Activated naive CD8-positive, alpha-beta T cell treated with anti-CD3 and anti-CD28 coated beads, Interleukin-2, amount 10 ng/mL, durations not matched to agents 7 days and 5 days (primary cell): ENCODE results near the gene PRR12. TPM values are rescaled to one million over a fixed set of nuclear protein-coding genes. Genes with fewer than 3 reads are reported as not detected.

Experiments
- ATAC-seq: fragments of 150-1000 bp; cut with Tn5 transposase; one replicate; pipeline ENCODE4 v1.10.0; 2021; ENCODE audit warnings: low read depth, moderate library complexity
- POLR2A ChIA-PET: fragments of 350-600 bp; sonication (Branson Sonifier 250); formaldehyde crosslinking; loops from one replicate; lab custom pipeline; 2021; ENCODE audit warnings: antibody characterized with exemption; lab: Charles Lee
- DNase-seq: peaks from one replicate; pipeline ENCODE4 v3.0.0; 2021
- H3K27ac Mint-ChIP-seq: one replicate; pipeline ENCODE4 v1.8.0; 2022; ENCODE audit warnings: mild to moderate bottlenecking, mixed read lengths
- H3K27me3 Mint-ChIP-seq: one replicate; pipeline ENCODE4 v1.8.0; 2022; ENCODE audit warnings: mild to moderate bottlenecking, moderate library complexity, mixed read lengths
- H3K36me3 Mint-ChIP-seq: one replicate; pipeline ENCODE4 v1.8.0; 2021; ENCODE audit warnings: mild to moderate bottlenecking, mixed read lengths
- H3K4me1 Mint-ChIP-seq: one replicate; pipeline ENCODE4 v1.8.0; 2021; ENCODE audit warnings: mixed read lengths
- H3K4me3 Mint-ChIP-seq: one replicate; pipeline ENCODE4 v1.8.0; 2022; ENCODE audit warnings: mild to moderate bottlenecking, moderate library complexity, mixed read lengths
- H3K9me3 Mint-ChIP-seq: one replicate; pipeline ENCODE4 v1.8.0; 2021; ENCODE audit warnings: mixed read lengths
- total RNA-seq, 2 experiments: library from RNA; stranded (reverse); gene quantifications; one replicate each; pipeline ENCODE4 v1.2.3, GENCODE V29; 2021

Gene PRR12
- 10 to 100 TPM; 49.7 TPM for total RNA-seq

GRCh38 chr19:49590971-49591730 lies at the start of gene PRR12:
Gene PRR12, plus strand, starts transcription at chr19:49591182. Its CDS starts 473 bp downstream, at chr19:49591655.
- H3K4me1 Mint-ChIP-seq, result peaks cover 30% of the 10 kb centered on the region
- peak within 1 kb of the TSS; percentile 88 for H3K27ac Mint-ChIP-seq
- POLR2A ChIA-PET, result interaction anchor here (0.6 to 5.3 kb wide), 12 partner anchors 11 to 95 kb away, joined by 3 to 68 read pairs (median 4); partner anchors contain the start of genes BCL2L12, IRF3, NOSIP and PRMT1
- H3K4me3 Mint-ChIP-seq, result peak within 1 kb of the TSS; percentile 91
- peak; percentile 16 for ATAC-seq
- H3K27me3 Mint-ChIP-seq, result peaks cover 4% of the 10 kb centered on the region
- H3K36me3 Mint-ChIP-seq, result peaks cover 10% of the 10 kb centered on the region
- no peaks in the 10 kb centered on the region for H3K9me3 Mint-ChIP-seq
- peak; percentile 82 for DNase-seq

GRCh38 chr19:49541914-49542313 lies 49.1 kb upstream of the PRR12 start:
- DNase-seq (no peak), ATAC-seq (no peak)
- POLR2A ChIA-PET, result no interaction called here
- no peaks in the 10 kb centered on the region for H3K9me3 Mint-ChIP-seq
- no peaks in the 10 kb centered on the region for H3K27me3 Mint-ChIP-seq
- H3K4me3 Mint-ChIP-seq, result no peak overlapping the region
- no peak overlapping the region for H3K27ac Mint-ChIP-seq
- peaks cover 5% of the 10 kb centered on the region for H3K4me1 Mint-ChIP-seq
- no peaks in the 10 kb centered on the region for H3K36me3 Mint-ChIP-seq

GRCh38 chr19:49542446-49542845 lies 48.5 kb upstream of the PRR12 start:
- POLR2A ChIA-PET, result interaction anchor here (0.6 kb wide), 1 partner anchor 26 kb away, joined by 4 read pairs; no protein-coding TSS in a partner anchor
- Mint-ChIP-seq H3K4me1 (peaks cover 9% of the 10 kb centered on the region), H3K27me3 (no peaks in the 10 kb centered on the region), H3K4me3 (no peak overlapping the region), H3K36me3 (no peaks in the 10 kb centered on the region), H3K9me3 (no peaks in the 10 kb centered on the region), H3K27ac (peak overlapping the region; percentile 9)
- DNase-seq (no peak), ATAC-seq (no peak)

GRCh38 chr19:49543032-49543431 lies 48.0 kb upstream of the PRR12 start:
- Mint-ChIP-seq H3K27ac (peak overlapping the region; percentile 9), H3K4me1 (peaks cover 9% of the 10 kb centered on the region), H3K27me3 (no peaks in the 10 kb centered on the region), H3K9me3 (no peaks in the 10 kb centered on the region), H3K36me3 (no peaks in the 10 kb centered on the region), H3K4me3 (no peak overlapping the region)
- no peak for ATAC-seq
- DNase-seq, result no peak
- POLR2A ChIA-PET, result interaction anchor here (0.6 kb wide), 1 partner anchor 26 kb away, joined by 4 read pairs; no protein-coding TSS in a partner anchor

GRCh38 chr19:49544154-49544553 lies 46.8 kb upstream of the PRR12 start:
- ATAC-seq (no peak), DNase-seq (no peak)
- Mint-ChIP-seq H3K4me3 (no peak overlapping the region), H3K27me3 (no peaks in the 10 kb centered on the region), H3K9me3 (no peaks in the 10 kb centered on the region), H3K36me3 (no peaks in the 10 kb centered on the region), H3K4me1 (peaks cover 16% of the 10 kb centered on the region), H3K27ac (peak overlapping the region; percentile 2)
- POLR2A ChIA-PET, result no interaction called here

- POLR2A ChIA-PET, result interaction anchor here (0.7 to 2.2 kb wide), 8 partner anchors 12 to 74 kb away, joined by 3 to 12 read pairs (median 4); partner anchors contain the start of genes FCGRT and FLT3LG
- ATAC-seq, result peak; percentile 57
- Mint-ChIP-seq H3K27ac (peak overlapping the region; percentile 56), H3K36me3 (peaks cover 2% of the 10 kb centered on the region), H3K27me3 (no peaks in the 10 kb centered on the region), H3K4me1 (peaks cover 28% of the 10 kb centered on the region), H3K4me3 (peak overlapping the region; percentile 78), H3K9me3 (no peaks in the 10 kb centered on the region)
- no peak for DNase-seq
Observed at GRCh38 chr19:49546825-49547565, 44.0 kb upstream of the PRR12 start.

GRCh38 chr19:49549045-49549444 lies 41.9 kb upstream of the PRR12 start:
- ATAC-seq (no peak), DNase-seq (no peak)
- Mint-ChIP-seq H3K9me3 (no peaks in the 10 kb centered on the region), H3K27ac (peak overlapping the region; percentile 83), H3K27me3 (no peaks in the 10 kb centered on the region), H3K4me1 (peaks cover 43% of the 10 kb centered on the region), H3K4me3 (peak overlapping the region; percentile 58), H3K36me3 (peaks cover 4% of the 10 kb centered on the region)
- POLR2A ChIA-PET, result interaction anchor here (0.6 to 6.1 kb wide), 14 partner anchors 10 to 122 kb away, joined by 3 to 32 read pairs (median 4); partner anchors contain the start of genes NOSIP, RCN3 and RPS11

- Mint-ChIP-seq H3K4me1 (peaks cover 63% of the 10 kb centered on the region), H3K27ac (peak overlapping the region; percentile 72), H3K27me3 (no peaks in the 10 kb centered on the region), H3K36me3 (peaks cover 16% of the 10 kb centered on the region), H3K4me3 (peak overlapping the region; percentile 36), H3K9me3 (no peaks in the 10 kb centered on the region)
- POLR2A ChIA-PET, result interaction anchor here (0.7 to 6.1 kb wide), 5 partner anchors 9 to 56 kb away, joined by 3 to 32 read pairs (median 9); no protein-coding TSS in a partner anchor
- DNase-seq (no peak), ATAC-seq (no peak)
Observed at GRCh38 chr19:49551531-49551930, 39.5 kb upstream of the PRR12 start.

GRCh38 chr19:49552749-49553148 lies 38.2 kb upstream of the PRR12 start:
- Mint-ChIP-seq H3K27ac (peak overlapping the region; percentile 98), H3K9me3 (no peaks in the 10 kb centered on the region), H3K36me3 (peaks cover 21% of the 10 kb centered on the region), H3K4me3 (peak overlapping the region; percentile 82), H3K4me1 (peaks cover 63% of the 10 kb centered on the region), H3K27me3 (no peaks in the 10 kb centered on the region)
- POLR2A ChIA-PET, result interaction anchor here (0.6 to 6.1 kb wide), 13 partner anchors 8 to 664 kb away, joined by 3 to 32 read pairs (median 4); partner anchors contain the start of genes NOSIP and PRMT1
- DNase-seq (no peak), ATAC-seq (peak; percentile 45)

GRCh38 chr19:49553451-49554271 lies 37.3 kb upstream of the PRR12 start:
- no peaks in the 10 kb centered on the region for H3K27me3 Mint-ChIP-seq
- DNase-seq, result no peak
- no peak for ATAC-seq
- H3K4me1 Mint-ChIP-seq, result peaks cover 65% of the 10 kb centered on the region
- H3K4me3 Mint-ChIP-seq, result peak overlapping the region; percentile 78
- no peaks in the 10 kb centered on the region for H3K9me3 Mint-ChIP-seq
- POLR2A ChIA-PET, result interaction anchor here (0.7 to 6.1 kb wide), 13 partner anchors 7 to 123 kb away, joined by 3 to 32 read pairs (median 4); partner anchors contain the start of genes NOSIP, PRMT1 and RCN3
- peaks cover 24% of the 10 kb centered on the region for H3K36me3 Mint-ChIP-seq
- peak overlapping the region; percentile 98 for H3K27ac Mint-ChIP-seq

GRCh38 chr19:49554701-49555181 lies 36.2 kb upstream of the PRR12 start:
- H3K4me3 Mint-ChIP-seq, result peak overlapping the region; percentile 78

More at GRCh38 chr19:49554701-49555181, 36.2 kb upstream of the PRR12 start:
- DNase-seq (peak; percentile 67), ATAC-seq (peak; percentile 27)
- Mint-ChIP-seq H3K4me1 (peaks cover 67% of the 10 kb centered on the region), H3K27me3 (no peaks in the 10 kb centered on the region), H3K36me3 (peaks cover 34% of the 10 kb centered on the region), H3K27ac (peak overlapping the region; percentile 92), H3K9me3 (no peaks in the 10 kb centered on the region)
- POLR2A ChIA-PET, result interaction anchor here (0.7 to 6.1 kb wide), 10 partner anchors 12 to 312 kb away, joined by 3 to 32 read pairs (median 3); partner anchors contain the start of genes NOSIP, RCN3 and RRAS
